ENCODE measurements around the gene NUAK2.

NUAK2 gene

GRCh38 chr1:205275916-205276688 lies 45.4 kb downstream of the NUAK2 start:
- Histone ChIP-seq H3K9me3 (ENCODE audit: insufficient read depth, low read length) (no peaks in the 10 kb centered on the region; the same call in 1 of the 2 replicates), H3K4me1 (ENCODE audit: insufficient read depth, insufficient read length) (peaks cover 37% of the 10 kb centered on the region), H3K4me3 (ENCODE audit: insufficient read length, low read depth) (no peak overlapping the region), H3K36me3 (ENCODE audit: insufficient read depth, insufficient read length, low read length) (peaks cover 14% of the 10 kb centered on the region), H3K9ac (ENCODE audit: insufficient read length, low read depth) (no peak overlapping the region), H3K27me3 (ENCODE audit: insufficient read depth, insufficient read length) (no peaks in the 10 kb centered on the region)
- no peak for TF ChIP-seq SUZ12 (IDR thresholded peaks at IDR 0.05; ENCODE audit: extremely low read depth, insufficient read depth, insufficient read length)
- TF ChIP-seq YY1 (IDR thresholded peaks at IDR 0.05; ENCODE audit: insufficient read depth, insufficient read length): no peak
- DNase-seq (ENCODE audit: low read depth, low spot score): no peak

- Histone ChIP-seq H3K4me1 (ENCODE audit: insufficient read depth, insufficient read length) (peaks cover 38% of the 10 kb centered on the region), H3K9me3 (ENCODE audit: insufficient read depth, low read length) (no peaks in the 10 kb centered on the region), H3K27me3 (ENCODE audit: insufficient read depth, insufficient read length) (no peaks in the 10 kb centered on the region), H3K9ac (ENCODE audit: insufficient read length, low read depth) (no peak overlapping the region), H3K4me3 (ENCODE audit: insufficient read length, low read depth) (no peak overlapping the region), H3K36me3 (ENCODE audit: insufficient read depth, insufficient read length, low read length) (peaks cover 15% of the 10 kb centered on the region)
- TF ChIP-seq SUZ12 (IDR thresholded peaks at IDR 0.05; ENCODE audit: extremely low read depth, insufficient read depth, insufficient read length): no peak
- no peak for DNase-seq (ENCODE audit: low read depth, low spot score)
Observed at GRCh38 chr1:205275133-205275532, 46.4 kb downstream of the NUAK2 start.

- DNase-seq (ENCODE audit: low read depth, low spot score): no peak
- Histone ChIP-seq H3K4me1 (ENCODE audit: insufficient read depth, insufficient read length) (peaks cover 35% of the 10 kb centered on the region), H3K36me3 (ENCODE audit: insufficient read depth, insufficient read length, low read length) (peaks cover 23% of the 10 kb centered on the region), H3K4me3 (ENCODE audit: insufficient read length, low read depth) (no peak overlapping the region), H3K9ac (ENCODE audit: insufficient read length, low read depth) (no peak overlapping the region), H3K27me3 (ENCODE audit: insufficient read depth, insufficient read length) (no peaks in the 10 kb centered on the region), H3K9me3 (ENCODE audit: insufficient read depth, low read length) (no peaks in the 10 kb centered on the region)
- TF ChIP-seq SUZ12 (IDR thresholded peaks at IDR 0.05; ENCODE audit: extremely low read depth, insufficient read depth, insufficient read length) (no peak), YY1 (IDR thresholded peaks at IDR 0.05; ENCODE audit: insufficient read depth, insufficient read length) (no peak), ZNF274 (IDR thresholded peaks at IDR 0.05; ENCODE audit: low read depth, low read length) (no peak)
Observed at GRCh38 chr1:205274041-205274691, 47.4 kb downstream of the NUAK2 start.

- no peaks in the 10 kb centered on the region for H3K9me3 ChIP-seq (ENCODE audit: insufficient read depth, low read length)
- H3K4me3 ChIP-seq (ENCODE audit: insufficient read length, low read depth): no peak overlapping the region
- H3K36me3 ChIP-seq (ENCODE audit: insufficient read depth, insufficient read length, low read length): peaks cover 25% of the 10 kb centered on the region
- DNase-seq (ENCODE audit: low read depth, low spot score): peak; percentile 91
- peaks cover 35% of the 10 kb centered on the region for H3K4me1 ChIP-seq (ENCODE audit: insufficient read depth, insufficient read length)
- no peak for TF ChIP-seq ZNF274 (IDR thresholded peaks at IDR 0.05; ENCODE audit: low read depth, low read length)
- TF ChIP-seq YY1 (IDR thresholded peaks at IDR 0.05; ENCODE audit: insufficient read depth, insufficient read length): no peak
- no peak for TF ChIP-seq SUZ12 (IDR thresholded peaks at IDR 0.05; ENCODE audit: extremely low read depth, insufficient read depth, insufficient read length)
- no peaks in the 10 kb centered on the region for H3K27me3 ChIP-seq (ENCODE audit: insufficient read depth, insufficient read length)
- no peak overlapping the region for H3K9ac ChIP-seq (ENCODE audit: insufficient read length, low read depth)
Observed at GRCh38 chr1:205273551-205273982, 48.0 kb downstream of the NUAK2 start.

GRCh38 chr1:205272536-205272935 lies 49.0 kb downstream of the NUAK2 start:
- no peak overlapping the region for H3K4me3 ChIP-seq (ENCODE audit: insufficient read length, low read depth)
- TF ChIP-seq YY1 (IDR thresholded peaks at IDR 0.05; ENCODE audit: insufficient read depth, insufficient read length): no peak
- no peak for TF ChIP-seq ZNF274 (IDR thresholded peaks at IDR 0.05; ENCODE audit: low read depth, low read length)
- TF ChIP-seq SUZ12 (IDR thresholded peaks at IDR 0.05; ENCODE audit: extremely low read depth, insufficient read depth, insufficient read length): no peak
- H3K9ac ChIP-seq (ENCODE audit: insufficient read length, low read depth): no peak overlapping the region
- no peaks in the 10 kb centered on the region for H3K9me3 ChIP-seq (ENCODE audit: insufficient read depth, low read length)
- no peak for DNase-seq (ENCODE audit: low read depth, low spot score)
- no peaks in the 10 kb centered on the region for H3K27me3 ChIP-seq (ENCODE audit: insufficient read depth, insufficient read length)
- peaks cover 25% of the 10 kb centered on the region for H3K36me3 ChIP-seq (ENCODE audit: insufficient read depth, insufficient read length, low read length)
- H3K4me1 ChIP-seq (ENCODE audit: insufficient read depth, insufficient read length): peaks cover 37% of the 10 kb centered on the region

- TF ChIP-seq YY1 (IDR thresholded peaks at IDR 0.05; ENCODE audit: insufficient read depth, insufficient read length): no peak
- TF ChIP-seq ZNF274 (IDR thresholded peaks at IDR 0.05; ENCODE audit: low read depth, low read length): no peak
- TF ChIP-seq SUZ12 (IDR thresholded peaks at IDR 0.05; ENCODE audit: extremely low read depth, insufficient read depth, insufficient read length): no peak
- Histone ChIP-seq H3K9ac (ENCODE audit: insufficient read length, low read depth) (no peak overlapping the region), H3K9me3 (ENCODE audit: insufficient read depth, low read length) (no peaks in the 10 kb centered on the region), H3K27me3 (ENCODE audit: insufficient read depth, insufficient read length) (no peaks in the 10 kb centered on the region), H3K4me3 (ENCODE audit: insufficient read length, low read depth) (no peak overlapping the region), H3K4me1 (ENCODE audit: insufficient read depth, insufficient read length) (peaks cover 45% of the 10 kb centered on the region), H3K36me3 (ENCODE audit: insufficient read depth, insufficient read length, low read length) (peaks cover 25% of the 10 kb centered on the region)
- no peak for DNase-seq (ENCODE audit: low read depth, low spot score)
Observed at GRCh38 chr1:205271745-205272144, 49.8 kb downstream of the NUAK2 start.

- H3K9ac ChIP-seq (ENCODE audit: insufficient read length, low read depth): peak overlapping the region; percentile 6
- no peak overlapping the region for H3K4me3 ChIP-seq (ENCODE audit: insufficient read length, low read depth)
- H3K36me3 ChIP-seq (ENCODE audit: insufficient read depth, insufficient read length, low read length): peaks cover 25% of the 10 kb centered on the region
- TF ChIP-seq YY1 (IDR thresholded peaks at IDR 0.05; ENCODE audit: insufficient read depth, insufficient read length): no peak
- no peak for TF ChIP-seq ZNF274 (IDR thresholded peaks at IDR 0.05; ENCODE audit: low read depth, low read length)
- no peak for TF ChIP-seq SUZ12 (IDR thresholded peaks at IDR 0.05; ENCODE audit: extremely low read depth, insufficient read depth, insufficient read length)
- no peak for DNase-seq (ENCODE audit: low read depth, low spot score)
- H3K27me3 ChIP-seq (ENCODE audit: insufficient read depth, insufficient read length): no peaks in the 10 kb centered on the region
- H3K9me3 ChIP-seq (ENCODE audit: insufficient read depth, low read length): no peaks in the 10 kb centered on the region
- peaks cover 42% of the 10 kb centered on the region for H3K4me1 ChIP-seq (ENCODE audit: insufficient read depth, insufficient read length)
Observed at GRCh38 chr1:205271277-205271676, 50.3 kb downstream of the NUAK2 start.

All from NT2/D1 (cell line).